HG02678 (cell line): ENCODE measurements around the gene MFSD6L.

Source experiments
- ATAC-seq: cut with Tn5 transposase; IDR thresholded peaks from one replicate; pipeline ENCODE4 v1.9.1; 2021; ENCODE audit warnings: mild to moderate bottlenecking, moderate library complexity; ENCODE audit not compliant: unreplicated experiment

MFSD6L gene, protein sequence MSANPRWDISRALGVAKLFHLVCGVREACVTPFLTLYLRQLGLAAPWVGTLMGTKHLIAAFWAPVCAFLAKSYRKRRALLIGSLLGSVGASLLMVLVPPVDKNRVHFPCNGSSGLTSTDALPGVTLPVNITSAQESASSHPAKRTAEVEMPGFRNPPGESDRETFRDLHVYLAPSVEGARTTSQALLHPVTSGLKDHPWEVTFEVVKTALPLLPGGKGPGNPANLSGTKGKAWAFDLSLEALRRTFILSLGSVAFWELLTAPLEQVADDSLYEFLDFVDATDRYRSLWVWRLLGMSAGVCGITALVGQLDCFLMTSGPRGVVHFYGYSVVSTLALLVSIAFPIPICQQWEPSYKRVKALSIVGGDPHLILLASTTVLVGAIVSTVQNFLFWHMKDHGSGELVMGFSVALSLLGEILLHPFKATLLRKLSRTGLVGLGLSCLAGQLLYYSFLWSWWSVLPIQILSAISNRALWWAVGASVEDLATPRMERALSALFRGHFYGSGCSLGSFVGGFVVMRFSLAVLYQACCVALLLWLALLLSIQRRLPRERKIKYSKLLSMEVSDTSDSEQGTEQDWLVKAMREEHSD

GRCh38 chr17:8798846-8799569, at the start of gene MFSD6L:
Gene MFSD6L (minus strand): TSS chr17:8799365. CDS start chr17:8799120, 245 bp downstream.
- no peak for ATAC-seq

GRCh38 chr17:8847891-8848290, 48.7 kb upstream of the MFSD6L start:
- no peak for ATAC-seq

GRCh38 chr17:8846768-8847211, 47.6 kb upstream of the MFSD6L start:
- no peak for ATAC-seq

GRCh38 chr17:8844229-8845218, 45.4 kb upstream of the MFSD6L start:
- no peak for ATAC-seq

GRCh38 chr17:8843344-8843743, 44.2 kb upstream of the MFSD6L start:
- no peak for ATAC-seq

- ATAC-seq = no peak
Observed at GRCh38 chr17:8841844-8842243, 42.7 kb upstream of the MFSD6L start.

- no peak for ATAC-seq
Observed at GRCh38 chr17:8839410-8839935, 40.3 kb upstream of the MFSD6L start.

GRCh38 chr17:8838551-8839095, 39.5 kb upstream of the MFSD6L start:
- no peak for ATAC-seq

DNA sequence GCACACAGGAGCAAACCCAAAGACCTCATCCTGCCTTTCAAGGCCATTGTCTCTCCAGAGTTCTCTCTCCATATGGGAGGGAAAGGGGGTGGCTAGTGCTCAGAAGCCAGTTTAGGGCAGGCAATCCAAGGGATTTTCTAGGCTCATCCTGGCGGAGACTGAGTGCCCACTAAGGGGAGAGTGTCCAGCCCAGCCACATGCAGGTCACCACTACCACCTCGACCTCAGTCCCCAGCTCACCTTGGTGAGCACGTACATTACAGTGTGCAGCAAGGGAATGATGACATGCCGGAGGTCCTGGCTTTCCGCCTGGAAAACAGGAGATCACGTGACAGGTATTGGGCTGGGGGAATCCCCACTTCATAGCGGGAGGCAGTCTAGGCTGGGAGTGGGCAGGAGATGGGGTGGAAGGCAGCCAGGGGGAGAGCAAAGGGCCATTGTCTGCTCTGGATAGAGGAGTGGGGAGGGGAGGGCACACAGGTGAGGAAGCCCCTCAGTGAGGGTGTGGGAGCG, 38.5 kb upstream of the MFSD6L start:
- no peak for ATAC-seq

- ATAC-seq = no peak
Observed at GRCh38 chr17:8836821-8837562, 37.8 kb upstream of the MFSD6L start.

GRCh38 chr17:8835631-8836364, 36.6 kb upstream of the MFSD6L start:
- ATAC-seq = no peak

DNA sequence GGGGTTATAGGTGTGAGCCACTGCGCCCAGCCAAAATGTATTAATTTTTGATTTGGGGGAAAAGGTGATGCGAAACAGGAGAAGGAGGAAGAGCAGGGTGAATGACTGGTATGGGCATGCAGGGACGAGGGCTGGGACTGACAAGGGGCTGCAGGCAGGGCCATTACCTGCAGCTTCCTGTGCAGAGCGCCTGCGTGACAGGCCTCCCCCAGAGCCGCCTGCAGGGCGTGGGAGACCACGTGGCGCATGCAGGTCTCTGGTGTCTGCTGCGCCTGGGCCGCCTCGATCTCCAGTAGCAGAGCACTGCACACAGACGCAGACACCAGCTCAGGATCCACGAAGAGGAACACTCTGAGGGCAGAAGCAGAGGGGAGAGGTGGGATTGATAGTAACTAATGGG, 35.9 kb upstream of the MFSD6L start:
- no peak for ATAC-seq

- ATAC-seq = no peak
Observed at GRCh38 chr17:8832711-8833352, 33.7 kb upstream of the MFSD6L start.

- no peak for ATAC-seq
Observed at GRCh38 chr17:8831234-8831849, 32.2 kb upstream of the MFSD6L start.

DNA sequence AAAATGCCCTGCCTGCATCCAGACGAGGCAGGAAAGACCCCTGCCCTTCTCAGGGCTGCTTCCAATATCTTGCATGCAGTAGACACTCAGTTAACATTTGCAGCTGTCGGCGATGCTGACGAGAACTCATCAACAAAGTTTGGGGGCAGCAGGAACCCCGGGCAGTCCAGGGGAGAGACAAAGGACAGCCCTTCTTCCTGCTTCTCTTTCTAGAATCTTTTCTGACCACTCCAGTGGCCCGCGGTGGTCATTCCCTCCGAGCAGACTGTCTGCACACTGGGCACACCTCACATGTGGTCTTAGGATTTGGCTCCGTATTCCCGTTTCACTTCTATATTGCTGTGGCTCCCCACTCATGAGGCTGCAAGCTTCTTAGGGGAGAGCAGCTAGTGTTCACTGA, 31.0 kb upstream of the MFSD6L start:
- no peak for ATAC-seq

DNA sequence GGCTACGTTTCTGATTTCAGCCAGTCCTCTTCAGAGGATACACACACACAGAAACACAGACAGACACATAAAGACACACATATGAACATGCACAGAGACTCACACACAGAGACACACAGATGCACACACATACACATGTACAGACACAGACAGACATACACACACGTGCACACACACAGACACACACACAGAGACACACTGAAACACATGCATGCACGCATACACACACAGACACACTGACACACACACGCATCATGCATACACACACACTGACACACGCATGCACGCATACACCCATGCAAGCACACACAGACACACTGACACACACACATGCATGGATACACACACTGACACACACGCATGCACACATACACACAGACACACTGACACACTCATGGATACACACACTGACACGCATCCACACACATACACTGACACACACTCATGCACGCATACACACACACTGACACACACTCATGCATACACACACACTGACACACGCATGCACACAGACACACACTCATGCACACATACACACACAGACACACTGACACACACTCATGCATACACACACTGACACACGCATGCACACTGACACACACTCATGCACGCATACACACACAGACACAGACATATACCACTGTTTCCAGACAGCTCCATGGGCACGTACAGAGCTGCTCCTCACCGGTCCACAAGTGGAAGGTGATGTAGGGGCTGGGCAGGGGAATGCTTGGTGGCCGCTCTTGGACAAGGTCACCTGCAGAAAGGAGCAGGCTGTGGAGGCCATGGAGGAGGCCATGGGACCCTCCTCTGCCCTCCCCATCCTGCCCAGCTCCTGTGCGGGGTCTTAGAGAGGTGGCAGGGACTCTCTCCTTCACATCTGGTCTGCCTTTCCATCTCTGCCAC, 30.1 kb upstream of the MFSD6L start:
- no peak for ATAC-seq

DNA sequence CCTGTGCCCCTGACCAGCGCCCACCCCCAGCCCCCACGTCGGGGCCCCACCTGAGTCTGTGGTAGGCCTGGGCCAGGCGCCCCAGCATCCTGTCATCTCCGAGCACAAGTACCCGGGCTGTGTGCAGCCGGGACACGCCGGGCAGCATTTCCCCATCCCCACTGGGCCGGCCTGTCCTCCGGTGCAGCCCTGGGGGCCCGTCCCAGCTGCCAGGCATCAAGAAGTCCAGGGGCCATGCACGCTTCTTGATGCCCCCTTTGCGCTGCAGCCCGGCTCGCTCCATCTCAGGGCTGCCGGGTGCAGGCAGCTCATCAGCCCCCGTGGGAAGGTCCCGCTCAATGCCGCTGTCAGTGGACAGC, 29.3 kb upstream of the MFSD6L start:
- ATAC-seq = no peak
